Measurements from ENCODE around the gene GNG8.

GNG8 gene

DNA sequence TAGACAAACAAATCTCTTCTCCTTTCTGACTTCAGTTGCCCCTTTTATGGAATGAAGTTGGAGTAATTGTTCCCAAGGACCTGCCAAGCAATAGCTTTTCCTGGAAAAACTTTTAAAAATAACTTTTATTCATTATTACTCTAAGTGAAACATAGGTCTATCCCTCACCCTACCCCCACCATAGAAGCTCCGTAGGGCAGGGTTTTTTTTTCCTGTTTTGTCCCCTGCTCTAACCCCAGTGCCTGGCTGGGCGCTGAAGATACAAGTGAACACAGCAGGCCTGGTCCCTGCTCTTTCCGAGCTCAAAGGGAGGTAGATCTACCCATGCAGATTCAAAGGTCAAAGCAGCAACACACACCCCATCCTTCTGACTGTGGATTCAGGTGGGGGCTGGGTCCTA lies 8.7 kb upstream of the GNG8 start:
- TF ChIP-seq, protein P1, sequence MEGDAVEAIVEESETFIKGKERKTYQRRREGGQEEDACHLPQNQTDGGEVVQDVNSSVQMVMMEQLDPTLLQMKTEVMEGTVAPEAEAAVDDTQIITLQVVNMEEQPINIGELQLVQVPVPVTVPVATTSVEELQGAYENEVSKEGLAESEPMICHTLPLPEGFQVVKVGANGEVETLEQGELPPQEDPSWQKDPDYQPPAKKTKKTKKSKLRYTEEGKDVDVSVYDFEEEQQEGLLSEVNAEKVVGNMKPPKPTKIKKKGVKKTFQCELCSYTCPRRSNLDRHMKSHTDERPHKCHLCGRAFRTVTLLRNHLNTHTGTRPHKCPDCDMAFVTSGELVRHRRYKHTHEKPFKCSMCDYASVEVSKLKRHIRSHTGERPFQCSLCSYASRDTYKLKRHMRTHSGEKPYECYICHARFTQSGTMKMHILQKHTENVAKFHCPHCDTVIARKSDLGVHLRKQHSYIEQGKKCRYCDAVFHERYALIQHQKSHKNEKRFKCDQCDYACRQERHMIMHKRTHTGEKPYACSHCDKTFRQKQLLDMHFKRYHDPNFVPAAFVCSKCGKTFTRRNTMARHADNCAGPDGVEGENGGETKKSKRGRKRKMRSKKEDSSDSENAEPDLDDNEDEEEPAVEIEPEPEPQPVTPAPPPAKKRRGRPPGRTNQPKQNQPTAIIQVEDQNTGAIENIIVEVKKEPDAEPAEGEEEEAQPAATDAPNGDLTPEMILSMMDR (IDR thresholded peaks at IDR 0.05; ENCODE audit: low read depth, low read length): no peak
- H3K4me3 ChIP-seq (ENCODE audit: low read depth, low read length): no peak overlapping the region

DNA sequence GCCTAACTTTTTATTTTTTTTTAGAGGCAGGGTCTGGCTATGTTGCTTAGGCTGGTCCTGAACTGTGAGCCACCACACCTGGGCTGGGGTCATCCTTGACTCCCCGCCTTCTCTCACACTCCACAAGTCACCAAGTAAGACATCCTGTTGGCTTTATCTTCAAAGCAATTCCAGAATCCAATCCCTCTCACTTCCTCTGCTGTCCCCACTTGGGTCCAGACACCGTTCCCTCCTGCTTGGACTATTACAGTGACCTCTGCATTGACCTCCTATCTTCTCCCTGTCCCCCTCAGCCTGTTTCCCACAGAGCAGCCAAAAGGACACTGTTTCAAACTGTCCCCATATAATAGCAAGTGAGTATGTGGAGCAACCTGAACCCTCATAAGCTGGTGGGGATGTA lies 4.7 kb upstream of the GNG8 start:
- no peak overlapping the region for H3K4me3 ChIP-seq (ENCODE audit: low read depth, low read length)
- TF ChIP-seq, protein P1 (IDR thresholded peaks at IDR 0.05; ENCODE audit: low read depth, low read length): no peak

DNA sequence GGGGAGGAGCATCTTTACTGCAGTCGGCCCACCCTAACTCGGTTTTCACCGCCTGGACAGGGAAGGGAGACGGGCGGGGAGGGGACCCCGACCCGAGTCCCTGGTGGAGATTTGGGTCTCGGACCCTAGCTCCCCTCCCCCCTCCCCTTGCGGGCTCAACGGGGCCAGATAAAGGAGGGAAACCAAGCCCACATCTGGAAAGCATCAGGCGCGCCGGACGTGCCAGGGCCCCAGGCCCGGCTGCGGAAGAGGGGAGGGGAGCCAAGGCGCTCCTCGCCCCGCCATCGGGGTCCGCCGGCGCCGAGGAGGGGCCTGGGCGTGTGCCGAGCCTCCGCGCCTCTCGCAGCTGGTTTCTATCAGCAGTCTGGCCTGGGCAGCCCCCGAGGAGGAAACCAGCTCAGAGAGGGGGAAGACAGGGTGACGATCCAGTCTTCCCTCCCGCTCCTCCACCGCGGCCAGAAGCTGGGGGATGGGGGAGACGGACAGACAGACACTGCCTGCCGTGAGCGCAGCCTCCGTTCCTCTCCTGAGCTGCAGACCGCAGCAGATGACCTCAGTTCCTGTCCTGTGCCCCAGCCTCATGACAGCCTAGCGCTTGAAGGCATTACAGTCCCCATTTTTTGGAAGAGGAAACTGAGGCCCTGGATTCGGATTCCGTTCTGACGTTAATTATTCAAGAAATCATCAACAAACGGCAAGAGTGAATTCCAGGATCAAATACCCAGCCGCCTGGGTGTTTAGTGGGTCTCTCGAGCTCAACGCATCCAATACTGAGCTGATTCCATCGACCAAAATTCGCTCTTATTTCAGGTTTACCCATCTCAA lies 3.6 kb upstream of the GNG8 start:
- TF ChIP-seq, protein P1 (IDR thresholded peaks at IDR 0.05; ENCODE audit: low read depth, low read length): no peak

DNA sequence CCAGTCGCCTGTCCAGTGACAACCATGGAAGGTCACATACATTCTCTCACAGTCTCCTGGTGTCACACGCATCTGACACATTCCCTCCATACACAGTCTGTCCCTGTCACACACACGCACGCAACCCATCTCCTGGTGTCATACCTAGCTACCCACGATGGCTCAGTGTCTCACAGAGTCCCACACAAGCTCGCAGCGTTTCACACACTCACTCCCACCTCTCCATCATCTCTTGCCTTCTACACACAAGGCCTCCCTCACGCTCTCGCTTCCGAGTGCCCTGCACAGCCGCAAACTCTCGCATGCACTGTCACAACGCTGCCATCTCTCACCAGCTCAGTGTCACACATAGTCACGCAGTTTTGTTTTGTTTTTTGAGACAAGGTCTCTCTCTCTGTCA lies 1.2 kb upstream of the GNG8 start:
- TF ChIP-seq, protein P1 (IDR thresholded peaks at IDR 0.05; ENCODE audit: low read depth, low read length): no peak

More for the DNA sequence above, 3.6 kb upstream of the GNG8 start:
- H3K4me3 ChIP-seq (ENCODE audit: low read depth, low read length): peak overlapping the region; percentile 64

DNA sequence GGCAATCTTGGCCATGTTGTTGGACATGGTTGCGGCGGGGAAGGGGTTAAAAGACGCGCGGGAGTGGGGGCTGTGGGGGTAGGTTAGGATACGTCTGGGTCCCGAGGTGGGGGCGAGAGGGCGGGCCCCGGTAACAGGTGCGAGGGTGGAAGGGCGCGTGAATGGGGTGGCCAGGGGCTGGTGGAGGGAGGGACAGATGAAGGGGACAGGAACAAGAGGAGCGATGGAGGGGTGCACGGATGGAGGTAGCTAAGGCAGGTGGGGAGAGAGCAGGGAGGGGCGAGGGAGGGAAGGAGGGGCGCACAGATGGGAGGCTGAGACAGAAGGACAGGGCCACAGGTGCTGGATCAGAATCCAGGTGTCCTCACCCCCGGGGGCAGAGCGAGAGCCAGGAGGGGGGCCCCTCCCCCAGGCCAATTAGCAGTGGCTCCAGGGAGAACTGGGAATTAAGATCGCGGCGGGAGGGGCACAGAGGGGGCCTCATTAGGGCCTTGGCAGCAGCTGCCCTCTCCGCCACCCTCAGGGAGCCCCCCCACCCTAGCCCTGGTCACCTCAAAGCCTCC lies 1.3 kb downstream of the GNG8 start:
- TF ChIP-seq, protein P1 (IDR thresholded peaks at IDR 0.05; ENCODE audit: low read depth, low read length): no peak
- no peak overlapping the region for H3K4me3 ChIP-seq (ENCODE audit: low read depth, low read length)

More for the DNA sequence above, 1.2 kb upstream of the GNG8 start:
- H3K4me3 ChIP-seq (ENCODE audit: low read depth, low read length): no peak overlapping the region

DNA sequence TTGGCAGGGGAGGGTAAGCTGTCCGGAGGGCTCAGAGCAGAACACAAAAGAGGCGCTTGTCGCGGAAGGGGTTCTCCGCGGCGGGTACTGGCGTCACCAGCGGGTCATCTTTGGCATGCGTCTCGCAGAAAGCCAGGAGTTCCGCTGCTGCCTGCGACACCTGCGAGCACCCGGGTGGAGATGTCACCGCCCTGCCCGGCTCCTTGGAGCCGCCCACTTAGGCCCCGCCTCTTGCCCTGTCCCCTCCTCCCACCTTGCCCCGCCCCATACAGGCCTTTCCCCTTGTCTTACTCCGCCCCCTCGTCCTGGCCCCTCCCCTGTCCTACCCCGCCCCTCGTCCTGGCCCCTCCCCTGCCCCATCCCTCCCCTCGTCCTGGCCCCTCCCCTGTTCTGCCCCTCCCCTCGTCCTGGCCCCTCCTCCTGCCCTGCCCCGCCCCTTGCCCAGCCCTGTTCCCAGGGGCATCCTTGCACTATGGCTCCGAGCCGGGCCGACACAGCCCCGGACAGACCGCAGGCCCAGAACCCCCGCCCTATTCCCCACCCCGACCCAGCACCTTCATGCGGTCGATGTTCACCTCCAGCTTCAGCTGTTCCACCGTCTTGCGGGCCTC lies 1.9 kb downstream of the GNG8 start:
- TF ChIP-seq, protein P1 (IDR thresholded peaks at IDR 0.05; ENCODE audit: low read depth, low read length): no peak
- H3K4me3 ChIP-seq (ENCODE audit: low read depth, low read length): no peak overlapping the region

DNA sequence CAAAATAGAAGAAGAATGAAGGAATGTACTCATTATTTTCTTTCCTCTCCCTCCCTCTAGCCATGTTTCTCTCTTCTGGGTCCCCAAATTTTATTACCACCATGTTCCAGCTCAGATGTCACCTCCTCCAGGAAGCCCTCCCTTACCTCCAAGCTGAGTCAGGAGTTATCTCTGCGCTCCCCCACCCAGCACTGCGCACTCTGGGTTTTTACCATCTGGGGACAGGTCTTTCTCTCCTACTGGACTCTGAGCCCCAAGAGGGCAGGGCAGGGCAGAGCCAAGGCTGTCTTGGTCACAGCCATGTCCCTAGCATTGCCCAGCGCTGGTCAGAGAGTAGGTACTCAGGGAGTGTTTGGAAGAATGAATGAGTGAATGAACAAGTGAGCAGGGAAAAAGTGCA lies 2.9 kb downstream of the GNG8 start:
- no peak overlapping the region for H3K4me3 ChIP-seq (ENCODE audit: low read depth, low read length)
- TF ChIP-seq, protein P1 (IDR thresholded peaks at IDR 0.05; ENCODE audit: low read depth, low read length): no peak

All from WI38 (cell line).